Body of pancreas (tissue), 4 donors: ENCODE measurements around the gene TRPV3.

ENCODE experiments used
- CTCF ChIP-seq, 7 experiments: fragments of 450-650 bp in 4 of 7; fragments of 200-600 bp in 3 of 7; sonication (generic) in 3 of 7; IDR thresholded peaks; one replicate each; pipeline ENCODE4 v1.5.1; 2016 to 2019; ENCODE audit warnings: antibody characterized with exemption in 7 of 7
- POLR2A ChIP-seq, 3 donors: fragments of 450-650 bp; IDR thresholded peaks; one replicate each; pipeline ENCODE4 v1.6.1; 2016; ENCODE audit warnings: antibody characterized with exemption in 3 of 3, mild to moderate bottlenecking in 2 of 3

- TF ChIP-seq POLR2A (IDR thresholded peaks at IDR 0.05) (no peak), CTCF (IDR thresholded peaks at IDR 0.05) (no peak)
Observed at GRCh38 chr17:3503285-3503684, 54.3 kb downstream of the TRPV3 start.
